NCI-H2227 treated with DMSO at 0.1 percent for 48 hours (cell line): ENCODE results near the gene MAFF.
"Not testable (repeated sequence)": the region's sequence is repeated elsewhere in the genome, so short reads cannot be mapped to it uniquely, and the experiment has no call there.

Experiments
- DNase-seq: peaks from one replicate; lab custom pipeline; 2025; lab: John Stamatoyannopoulos, UW

Gene MAFF

GRCh38 chr22:38223289-38223960, 21.6 kb downstream of the MAFF start:
- no peak for DNase-seq

DNA sequence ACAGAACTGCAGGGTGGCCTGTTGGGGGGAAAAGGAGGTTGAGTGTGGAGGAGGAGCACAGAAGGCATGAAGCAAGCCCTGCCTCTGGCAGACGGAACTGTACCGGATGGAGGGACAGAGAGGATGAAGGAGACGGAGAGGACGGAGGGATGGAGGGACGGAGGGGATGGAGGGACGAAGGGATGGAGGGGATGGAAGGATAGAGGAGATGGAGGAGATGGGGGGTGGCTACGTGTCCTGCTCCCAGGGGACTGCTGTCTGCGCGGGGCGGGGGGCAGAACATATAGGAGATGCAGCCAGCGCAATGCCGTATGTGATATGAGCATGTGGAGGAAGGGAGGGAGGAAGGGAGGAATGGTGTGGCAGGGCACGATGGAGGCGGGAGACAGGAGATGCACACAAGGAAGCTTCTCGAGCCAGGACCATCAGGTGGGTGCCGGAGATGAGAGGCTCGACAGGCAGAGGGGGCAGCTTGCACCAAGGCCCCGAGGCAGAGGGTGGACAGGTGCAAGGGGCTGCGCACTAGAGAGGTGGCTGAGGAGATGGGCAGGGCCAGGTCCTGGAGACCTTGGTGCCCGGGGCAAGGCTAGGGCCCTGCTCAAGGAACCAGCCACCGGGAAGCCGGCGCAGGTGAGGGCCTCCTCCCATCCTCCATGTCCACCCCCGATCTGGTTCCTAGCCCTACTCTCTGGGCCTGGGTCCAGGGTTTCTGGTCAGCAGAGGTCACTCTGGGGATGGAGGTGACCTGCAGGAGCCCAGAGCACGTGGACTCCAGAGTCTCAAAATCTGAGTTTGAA, 25.3 kb downstream of the MAFF start:
- DNase-seq, result no peak

DNA sequence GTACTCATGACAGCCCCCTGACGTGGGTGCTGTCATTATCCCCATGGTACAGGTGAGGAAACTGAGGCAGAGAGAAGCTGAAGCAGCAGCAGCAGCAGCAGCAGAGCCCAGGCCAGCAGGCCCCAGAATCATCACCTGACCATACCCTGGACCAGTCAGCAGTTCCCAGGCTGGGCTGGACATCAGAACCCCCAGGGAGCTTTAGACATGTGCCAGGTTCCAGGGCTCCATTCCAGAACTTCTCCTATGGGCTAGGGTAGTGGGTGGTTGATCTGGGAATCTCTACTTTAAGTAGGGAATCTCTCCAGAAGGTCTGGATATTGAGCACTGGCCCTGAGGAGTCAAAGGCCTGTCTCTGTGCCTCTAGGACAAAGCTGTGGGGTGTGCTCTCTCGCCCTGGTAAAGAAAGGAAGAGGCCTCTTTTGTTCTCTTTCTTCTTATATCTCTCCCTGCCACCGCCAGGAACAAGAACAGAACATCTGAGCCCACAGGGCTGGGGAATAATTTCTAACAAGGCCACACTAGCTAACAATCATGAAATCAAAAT, 26.6 kb downstream of the MAFF start:
- no peak for DNase-seq

DNA sequence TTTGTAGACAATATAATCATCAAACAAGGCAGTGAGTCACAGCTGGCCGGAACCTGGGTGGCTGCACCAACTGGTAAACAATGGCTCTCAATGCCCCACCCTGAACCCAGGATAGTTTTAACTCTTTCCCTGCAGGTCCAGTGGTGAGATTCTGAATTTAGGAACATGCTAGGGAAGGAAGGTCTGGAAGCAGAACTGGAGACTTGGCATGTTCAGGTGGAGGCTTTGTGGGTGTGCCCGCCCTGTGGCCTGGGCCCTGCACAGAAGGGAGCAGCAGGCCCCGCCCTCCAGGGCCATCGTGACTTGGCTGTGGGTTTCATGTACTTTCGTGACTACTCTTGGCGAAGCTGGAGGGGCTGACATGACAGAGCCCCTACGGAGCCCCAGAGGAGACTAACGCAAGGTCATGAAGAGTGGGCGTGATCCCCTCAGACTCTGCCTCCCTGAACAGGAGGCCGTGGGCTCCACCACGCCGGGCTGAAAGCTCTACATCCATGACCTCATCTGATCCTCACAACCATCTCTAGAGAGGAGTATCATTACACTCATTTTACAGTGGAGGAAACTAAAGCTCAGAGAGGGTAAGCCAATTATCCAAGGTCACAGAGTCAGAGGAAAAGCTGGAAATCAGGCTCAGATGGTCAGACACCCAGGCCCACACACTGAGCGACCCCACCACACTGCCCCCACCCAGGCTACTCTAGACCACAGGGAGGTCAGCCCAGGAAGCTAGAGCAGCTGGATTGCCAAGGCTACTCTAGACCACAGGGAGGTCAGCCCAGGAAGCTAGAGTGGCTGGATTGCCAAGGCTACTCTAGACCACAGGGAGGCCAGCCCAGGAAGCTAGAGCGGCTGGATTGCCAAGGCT, 27.3 kb downstream of the MAFF start:
- DNase-seq, result no peak

- DNase-seq, result no peak
These were observed 28.5 kb downstream of the MAFF start for GRCh38 chr22:38230108-38230825.

- no peak for DNase-seq
These were observed 29.1 kb downstream of the MAFF start for GRCh38 chr22:38230916-38231315.

DNA sequence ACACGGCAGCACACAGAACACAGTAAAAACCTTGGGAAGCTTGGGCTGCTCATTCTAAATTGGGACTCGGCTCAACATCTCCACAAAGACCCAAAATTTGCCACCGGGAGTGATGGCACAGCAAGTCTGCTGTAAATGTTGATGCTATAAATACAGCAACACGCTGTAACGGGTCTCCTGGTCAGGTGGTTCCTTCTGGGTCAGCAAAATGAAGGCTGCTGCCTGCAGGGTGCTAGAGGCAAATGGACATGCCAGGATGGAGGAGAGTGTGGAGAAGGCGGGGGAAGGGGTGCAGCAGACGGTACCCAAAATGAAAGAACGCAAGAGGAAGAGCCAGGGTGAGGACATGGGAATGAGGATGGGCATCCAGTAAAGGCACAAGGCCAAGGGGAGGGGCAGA, 30.4 kb downstream of the MAFF start:
- DNase-seq, result no peak

DNA sequence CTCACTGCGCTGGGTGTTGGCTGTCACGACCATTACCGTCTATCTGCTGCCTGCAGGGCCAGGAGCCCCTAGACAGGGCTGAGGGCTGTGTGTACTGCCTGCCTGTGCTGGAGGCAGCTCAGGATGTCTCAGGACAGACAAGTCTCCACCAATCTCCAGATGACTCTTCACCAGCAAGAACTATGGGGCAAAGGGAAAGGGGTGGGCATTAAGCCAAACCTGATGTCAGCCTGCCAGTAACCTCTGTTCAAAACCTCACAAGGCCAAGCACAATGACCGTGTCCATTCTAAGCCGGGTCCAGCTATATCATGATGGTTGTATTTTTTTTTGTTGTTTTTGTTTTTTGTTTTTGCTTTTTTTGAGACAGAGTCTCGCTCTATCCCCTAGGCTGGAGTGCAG, 31.6 kb downstream of the MAFF start:
- DNase-seq, result no peak

GRCh38 chr22:38233856-38234255, 32.1 kb downstream of the MAFF start:
- not testable (repeated sequence) for DNase-seq

- no peak for DNase-seq
These were observed 33.6 kb downstream of the MAFF start for GRCh38 chr22:38235240-38235850.

GRCh38 chr22:38236786-38237185, 35.0 kb downstream of the MAFF start:
- no peak for DNase-seq

GRCh38 chr22:38238519-38239071, 36.8 kb downstream of the MAFF start:
- no peak for DNase-seq

GRCh38 chr22:38239101-38239761, 37.4 kb downstream of the MAFF start:
- no peak for DNase-seq

DNA sequence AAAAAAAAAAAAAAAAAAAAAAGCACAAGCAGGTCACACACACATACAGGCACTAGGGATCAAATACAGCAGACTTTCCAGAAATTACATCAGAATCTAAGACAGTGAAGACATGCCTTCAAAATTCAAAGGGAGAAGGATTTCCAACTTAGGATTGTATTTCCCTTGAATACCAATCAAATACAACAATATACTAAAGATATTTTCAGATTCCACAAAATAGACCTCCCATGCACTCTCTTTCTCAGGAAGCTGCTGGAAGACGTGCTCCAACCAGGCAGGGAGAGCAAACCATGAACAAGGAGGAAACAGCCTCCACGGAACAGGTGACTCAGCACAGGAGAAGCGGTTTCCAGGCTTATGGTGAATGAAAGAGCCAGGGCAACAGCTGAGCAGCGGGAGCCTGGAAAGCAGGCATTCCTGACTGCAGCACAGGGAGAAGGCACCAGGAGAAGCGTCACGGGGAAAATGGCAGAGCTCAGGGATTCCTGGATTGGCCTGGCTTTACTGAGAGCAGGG, 39.0 kb downstream of the MAFF start:
- DNase-seq, result no peak

- DNase-seq, result peak; percentile 39
These were observed 41.4 kb downstream of the MAFF start for GRCh38 chr22:38243007-38243765.

GRCh38 chr22:38244106-38244505, 42.3 kb downstream of the MAFF start:
- no peak for DNase-seq

DNA sequence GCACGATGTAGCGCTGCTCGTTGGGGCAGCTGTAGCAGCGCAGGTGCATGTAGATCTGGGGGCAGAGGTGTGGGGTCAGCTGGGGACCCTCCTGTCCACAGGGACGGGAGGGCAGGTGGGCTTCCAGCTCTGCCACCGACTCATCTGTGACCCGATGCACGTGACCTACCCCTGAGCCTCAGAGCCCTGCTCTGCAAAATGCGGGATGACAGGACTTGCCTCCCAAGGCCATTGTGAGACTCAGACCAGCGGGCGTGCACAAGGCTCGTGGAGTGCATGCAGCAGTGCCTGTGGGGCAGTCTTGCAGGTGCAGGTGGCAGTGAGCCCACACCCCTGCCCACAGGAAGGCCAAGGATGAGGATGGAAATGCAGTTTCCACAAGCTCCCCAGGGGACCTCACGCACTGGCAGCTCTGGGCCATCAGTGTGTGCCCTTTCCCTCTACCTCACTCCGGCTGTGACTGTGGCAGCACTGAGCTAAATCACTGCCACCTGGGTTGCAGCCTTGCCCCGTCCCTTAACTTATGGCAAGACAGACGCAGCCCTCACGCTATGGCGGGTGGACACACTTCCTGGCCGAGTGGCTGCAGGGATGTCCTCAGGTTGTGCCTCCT, 44.4 kb downstream of the MAFF start:
- DNase-seq, result no peak

DNA sequence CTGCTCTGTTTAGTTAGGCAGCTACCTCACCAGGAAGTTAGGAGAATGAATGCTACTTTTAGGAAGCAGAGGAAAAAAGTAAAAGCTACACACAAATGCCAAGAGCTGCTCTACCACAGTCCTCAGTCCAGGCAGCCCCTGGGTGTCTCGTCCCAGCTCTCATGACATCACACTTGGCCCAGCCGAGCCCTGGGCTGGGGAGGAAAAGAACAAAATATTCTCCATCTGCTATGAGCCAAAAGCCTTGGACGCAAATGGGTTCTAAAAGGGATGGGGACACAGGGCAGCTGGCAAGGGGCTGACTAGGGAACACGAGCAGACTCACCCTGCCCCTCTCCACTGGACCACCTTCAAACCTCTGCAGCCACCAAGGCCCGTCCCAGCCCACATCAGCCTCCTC, 44.9 kb downstream of the MAFF start:
- DNase-seq, result no peak

GRCh38 chr22:38247713-38248112, 45.9 kb downstream of the MAFF start:
- no peak for DNase-seq
